ENCODE data around the gene NVL. TPM values are rescaled to one million over a fixed set of nuclear protein-coding genes. Genes with fewer than 3 reads are reported as not detected.

NVL gene
- total RNA-seq, 1 experiment from 2014 or later: 33.4 TPM

DNA sequence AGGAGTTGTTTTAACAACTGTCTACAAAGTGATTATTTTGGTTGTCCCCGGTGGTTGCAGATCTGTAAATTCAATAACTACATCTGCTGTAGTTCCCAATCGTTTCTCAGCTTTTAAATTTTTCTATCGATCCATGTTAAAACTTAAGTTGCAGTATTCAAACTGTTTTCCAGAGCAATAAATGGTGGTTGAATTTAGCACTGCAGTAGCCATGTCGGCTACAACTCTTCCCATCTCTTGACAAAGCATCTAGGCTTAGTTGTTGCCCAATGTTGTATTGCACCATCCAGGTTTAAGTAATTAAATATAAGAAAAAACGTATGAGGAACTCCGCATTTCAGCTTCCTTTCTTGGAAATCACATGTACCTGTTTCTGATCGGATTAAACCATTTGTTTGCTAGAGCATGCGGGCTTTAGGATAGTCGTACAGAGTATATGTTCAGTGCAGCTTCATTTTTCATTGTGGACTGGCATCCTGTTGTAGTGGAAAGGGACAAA is 27.7 kb upstream of the NVL start (continued):
- TF ChIP-seq, protein P1, sequence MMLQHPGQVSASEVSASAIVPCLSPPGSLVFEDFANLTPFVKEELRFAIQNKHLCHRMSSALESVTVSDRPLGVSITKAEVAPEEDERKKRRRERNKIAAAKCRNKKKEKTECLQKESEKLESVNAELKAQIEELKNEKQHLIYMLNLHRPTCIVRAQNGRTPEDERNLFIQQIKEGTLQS (CRISPR knock-in tag; conservative IDR thresholded peaks at IDR 0.05): no peak
- TF ChIP-seq, protein P2, sequence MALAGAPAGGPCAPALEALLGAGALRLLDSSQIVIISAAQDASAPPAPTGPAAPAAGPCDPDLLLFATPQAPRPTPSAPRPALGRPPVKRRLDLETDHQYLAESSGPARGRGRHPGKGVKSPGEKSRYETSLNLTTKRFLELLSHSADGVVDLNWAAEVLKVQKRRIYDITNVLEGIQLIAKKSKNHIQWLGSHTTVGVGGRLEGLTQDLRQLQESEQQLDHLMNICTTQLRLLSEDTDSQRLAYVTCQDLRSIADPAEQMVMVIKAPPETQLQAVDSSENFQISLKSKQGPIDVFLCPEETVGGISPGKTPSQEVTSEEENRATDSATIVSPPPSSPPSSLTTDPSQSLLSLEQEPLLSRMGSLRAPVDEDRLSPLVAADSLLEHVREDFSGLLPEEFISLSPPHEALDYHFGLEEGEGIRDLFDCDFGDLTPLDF (CRISPR knock-in tag; IDR thresholded peaks at IDR 0.05): no peak
- TF ChIP-seq IRF1 (CRISPR knock-in tag; IDR thresholded peaks at IDR 0.05) (no peak), SP1 (CRISPR knock-in tag; conservative IDR thresholded peaks at IDR 0.05) (no peak), ZNF281 (CRISPR knock-in tag; IDR thresholded peaks at IDR 0.05) (no peak), FOXP4 (CRISPR knock-in tag; IDR thresholded peaks at IDR 0.05) (no peak), ATF1 (CRISPR knock-in tag; IDR thresholded peaks at IDR 0.05) (no peak), NFE2L1 (CRISPR knock-in tag; IDR thresholded peaks at IDR 0.05) (no peak), ZNF425 (CRISPR knock-in tag; conservative IDR thresholded peaks at IDR 0.05) (no peak), HMGA2 (CRISPR knock-in tag; IDR thresholded peaks at IDR 0.05) (no peak)

DNA sequence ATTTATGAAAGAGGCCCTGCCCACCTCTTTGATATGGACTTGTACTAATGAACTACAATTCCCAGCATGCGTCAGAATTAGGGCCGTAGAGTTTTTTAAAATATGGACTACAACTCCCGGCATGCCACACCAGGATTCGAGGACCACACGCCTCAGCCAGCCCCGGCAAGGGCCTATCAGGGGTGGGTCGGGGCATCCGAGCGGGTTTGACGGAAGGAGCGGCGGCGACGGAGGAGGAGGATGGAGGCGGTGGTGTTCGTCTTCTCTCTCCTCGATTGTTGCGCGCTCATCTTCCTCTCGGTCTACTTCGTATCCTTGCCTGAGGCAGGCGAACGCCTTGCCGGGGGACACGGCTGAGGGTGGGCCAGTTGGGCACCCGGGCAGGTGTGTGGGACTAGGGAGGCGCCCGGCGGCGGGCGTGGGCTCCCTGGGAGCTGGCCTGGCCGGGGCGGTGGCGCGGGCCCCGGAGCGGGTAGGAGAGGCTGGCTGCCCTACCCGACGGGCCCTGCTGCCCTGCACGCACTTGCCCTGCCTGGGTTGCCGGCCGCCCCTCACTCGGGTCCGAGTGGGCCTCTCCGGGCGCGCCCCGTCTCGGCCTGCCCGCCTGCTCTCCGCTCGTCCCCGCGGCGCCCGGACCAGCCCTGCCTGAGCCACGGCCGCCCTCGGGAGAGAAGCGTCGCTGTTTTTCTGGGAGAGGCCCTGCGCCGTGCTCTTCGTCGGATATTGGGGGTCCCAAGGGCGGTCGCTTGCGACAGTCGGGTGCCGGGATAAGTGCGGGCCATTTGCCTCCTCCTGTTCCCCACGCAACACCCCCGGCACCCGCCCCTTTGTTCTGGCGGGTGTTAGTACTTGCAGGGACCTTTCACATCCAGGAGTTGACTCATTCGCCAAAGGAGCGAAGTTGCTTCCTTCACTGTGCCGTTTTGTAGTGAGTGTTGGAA is 27.0 kb upstream of the NVL start, which contains the start of gene CNIH4:
Gene CNIH4, plus strand, starts transcription at position 195 of the 941 bp plus-strand sequence. Its CDS starts 46 bp downstream, at position 241.
- POLR2A ChIA-PET: interaction anchor here (1.2 kb wide), 1 partner anchor 10 kb away, joined by 3 read pairs; no protein-coding TSS in a partner anchor
- CTCF ChIA-PET: no interaction called here
- Mint-ChIP-seq H3K27ac (peak within 1 kb of the TSS; percentile 83), H3K4me1 (peaks cover 20% of the 10 kb centered on the region), H3K36me3 (peaks cover 3% of the 10 kb centered on the region), H3K4me3 (peak within 1 kb of the TSS; percentile 88), H3K9me3 (peaks cover 6% of the 10 kb centered on the region), H3K27me3 (ENCODE audit: low read depth) (no peaks in the 10 kb centered on the region)
- DNase-seq (ENCODE audit: low spot score): peak; percentile 91
- peak; percentile 98 for ATAC-seq
- TF ChIP-seq TEAD4 (CRISPR knock-in tag; IDR thresholded peaks at IDR 0.05): no peak
- TF ChIP-seq, protein P3, sequence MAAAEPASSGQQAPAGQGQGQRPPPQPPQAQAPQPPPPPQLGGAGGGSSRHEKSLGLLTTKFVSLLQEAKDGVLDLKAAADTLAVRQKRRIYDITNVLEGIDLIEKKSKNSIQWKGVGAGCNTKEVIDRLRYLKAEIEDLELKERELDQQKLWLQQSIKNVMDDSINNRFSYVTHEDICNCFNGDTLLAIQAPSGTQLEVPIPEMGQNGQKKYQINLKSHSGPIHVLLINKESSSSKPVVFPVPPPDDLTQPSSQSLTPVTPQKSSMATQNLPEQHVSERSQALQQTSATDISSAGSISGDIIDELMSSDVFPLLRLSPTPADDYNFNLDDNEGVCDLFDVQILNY (CRISPR knock-in tag; IDR thresholded peaks at IDR 0.05): no peak; the same call in 1 of the 2 replicates
- no peak for TF ChIP-seq TP53 (CRISPR knock-in tag; IDR thresholded peaks at IDR 0.05)
- TF ChIP-seq ZNF425 (CRISPR knock-in tag; conservative IDR thresholded peaks at IDR 0.05): no peak
- no peak for TF ChIP-seq ESRRA (CRISPR knock-in tag; IDR thresholded peaks at IDR 0.05; ENCODE audit: borderline replicate concordance)
- no peak for TF ChIP-seq GRHL2 (CRISPR knock-in tag; IDR thresholded peaks at IDR 0.05; ENCODE audit: insufficient replicate concordance, severe bottlenecking)
- peak; percentile 54; the same call in 1 of the 2 replicates for TF ChIP-seq ETV6 (CRISPR knock-in tag; IDR thresholded peaks at IDR 0.05)
- no peak for TF ChIP-seq NFE2L1 (CRISPR knock-in tag; IDR thresholded peaks at IDR 0.05)
- TF ChIP-seq, protein P4, sequence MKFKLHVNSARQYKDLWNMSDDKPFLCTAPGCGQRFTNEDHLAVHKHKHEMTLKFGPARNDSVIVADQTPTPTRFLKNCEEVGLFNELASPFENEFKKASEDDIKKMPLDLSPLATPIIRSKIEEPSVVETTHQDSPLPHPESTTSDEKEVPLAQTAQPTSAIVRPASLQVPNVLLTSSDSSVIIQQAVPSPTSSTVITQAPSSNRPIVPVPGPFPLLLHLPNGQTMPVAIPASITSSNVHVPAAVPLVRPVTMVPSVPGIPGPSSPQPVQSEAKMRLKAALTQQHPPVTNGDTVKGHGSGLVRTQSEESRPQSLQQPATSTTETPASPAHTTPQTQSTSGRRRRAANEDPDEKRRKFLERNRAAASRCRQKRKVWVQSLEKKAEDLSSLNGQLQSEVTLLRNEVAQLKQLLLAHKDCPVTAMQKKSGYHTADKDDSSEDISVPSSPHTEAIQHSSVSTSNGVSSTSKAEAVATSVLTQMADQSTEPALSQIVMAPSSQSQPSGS (CRISPR knock-in tag; IDR thresholded peaks at IDR 0.05; ENCODE audit: borderline replicate concordance, low read depth): no peak
- TF ChIP-seq RELA (CRISPR knock-in tag; IDR thresholded peaks at IDR 0.05; ENCODE audit: borderline replicate concordance): no peak
- TF ChIP-seq KAT7 (CRISPR knock-in tag; IDR thresholded peaks at IDR 0.05; ENCODE audit: borderline replicate concordance): peak; percentile 60; the same call in 1 of the 2 replicates

All from WTC11 (cell line).